GM21381 (cell line): ENCODE data around the gene CETP.
"Not testable (repeated sequence)": the region's sequence is repeated elsewhere in the genome, so short reads cannot be mapped to it uniquely, and the experiment has no call there.

Experiments used
- ATAC-seq: cut with Tn5 transposase; IDR thresholded peaks from one replicate; pipeline ENCODE4 v1.9.1; 2021; ENCODE audit warnings: mild to moderate bottlenecking, moderate library complexity; ENCODE audit not compliant: unreplicated experiment

The CETP gene

GRCh38 chr16:56933828-56934598 lies 27.7 kb upstream of the CETP start:
- no peak for ATAC-seq

GRCh38 chr16:56934599-56935145 lies 27.1 kb upstream of the CETP start:
- ATAC-seq: not testable (repeated sequence)

GRCh38 chr16:56935201-56935600 lies 26.5 kb upstream of the CETP start:
- ATAC-seq: no peak

- ATAC-seq: no peak
Measured at GRCh38 chr16:56936491-56936890, 25.3 kb upstream of the CETP start.

- no peak for ATAC-seq
Measured at GRCh38 chr16:56936950-56937349, 24.8 kb upstream of the CETP start.

GRCh38 chr16:56938664-56939513 lies 22.9 kb upstream of the CETP start:
- no peak for ATAC-seq

- no peak for ATAC-seq
Measured at GRCh38 chr16:56939801-56940200, 21.9 kb upstream of the CETP start.

GRCh38 chr16:56941092-56941491 lies 20.7 kb upstream of the CETP start:
- ATAC-seq: no peak

GRCh38 chr16:56941856-56942331 lies 19.9 kb upstream of the CETP start:
- ATAC-seq: no peak

- ATAC-seq: no peak
Measured at GRCh38 chr16:56943761-56944375, 17.9 kb upstream of the CETP start.

GRCh38 chr16:56944954-56945839 lies 16.6 kb upstream of the CETP start:
- peak; percentile 31 for ATAC-seq

GRCh38 chr16:56945847-56946527 lies 15.8 kb upstream of the CETP start:
- ATAC-seq: no peak

- ATAC-seq: no peak
Measured at GRCh38 chr16:56946767-56947603, 14.8 kb upstream of the CETP start.

GRCh38 chr16:56947604-56947995 lies 14.2 kb upstream of the CETP start:
- no peak for ATAC-seq

GRCh38 chr16:56948234-56948633 lies 13.5 kb upstream of the CETP start:
- no peak for ATAC-seq

- ATAC-seq: no peak
Measured at GRCh38 chr16:56950051-56950450, 11.7 kb upstream of the CETP start.

- ATAC-seq: no peak
Measured at GRCh38 chr16:56950455-56950854, 11.3 kb upstream of the CETP start.

GRCh38 chr16:56950881-56951771 lies 10.6 kb upstream of the CETP start:
- ATAC-seq: peak; percentile 48
